RPMI8226 (cell line): Measurements from ENCODE around the gene MCTP1.

Source experiments
- DNase-seq: peaks from one replicate; pipeline ENCODE4 v3.0.0-alpha.2; 2015

The MCTP1 gene

GRCh38 chr5:95113489-95113888, 171.4 kb downstream of the MCTP1 start:
- no peak for DNase-seq

- no peak for DNase-seq
Measured at GRCh38 chr5:95111141-95111540, 173.8 kb downstream of the MCTP1 start.

GRCh38 chr5:95110118-95110517, 174.8 kb downstream of the MCTP1 start:
- DNase-seq, result peak; percentile 29

- no peak for DNase-seq
Measured at GRCh38 chr5:95107138-95107537, 177.8 kb downstream of the MCTP1 start.

- no peak for DNase-seq
Measured at GRCh38 chr5:95105638-95106037, 179.3 kb downstream of the MCTP1 start.

GRCh38 chr5:95102687-95103086, 182.2 kb downstream of the MCTP1 start:
- no peak for DNase-seq

- DNase-seq, result no peak
Measured at GRCh38 chr5:95102080-95102479, 182.8 kb downstream of the MCTP1 start.

GRCh38 chr5:95100551-95100950, 184.3 kb downstream of the MCTP1 start:
- DNase-seq, result no peak

GRCh38 chr5:95098012-95098411, 186.9 kb downstream of the MCTP1 start:
- DNase-seq, result no peak

GRCh38 chr5:95093211-95093610, 191.7 kb downstream of the MCTP1 start:
- DNase-seq, result no peak

GRCh38 chr5:95090774-95091173, 194.1 kb downstream of the MCTP1 start:
- DNase-seq, result no peak

GRCh38 chr5:95087816-95088317, 197.0 kb downstream of the MCTP1 start:
- peak; percentile 93 for DNase-seq

GRCh38 chr5:95086927-95087815, 197.7 kb downstream of the MCTP1 start:
- peak; percentile 83 for DNase-seq

- DNase-seq, result no peak
Measured at GRCh38 chr5:95084757-95085156, 200.1 kb downstream of the MCTP1 start.

- no peak for DNase-seq
Measured at GRCh38 chr5:95083606-95084005, 201.3 kb downstream of the MCTP1 start.

GRCh38 chr5:95081982-95082381, 202.9 kb downstream of the MCTP1 start:
- peak; percentile 39 for DNase-seq

GRCh38 chr5:95081500-95081960, 203.4 kb downstream of the MCTP1 start:
- DNase-seq, result peak; percentile 89

GRCh38 chr5:95080441-95080840, 204.5 kb downstream of the MCTP1 start:
- no peak for DNase-seq

- DNase-seq, result no peak
Measured at GRCh38 chr5:95080030-95080429, 204.9 kb downstream of the MCTP1 start.

GRCh38 chr5:95078868-95079267, 206.0 kb downstream of the MCTP1 start:
- no peak for DNase-seq

- no peak for DNase-seq
Measured at GRCh38 chr5:95076395-95077185, 208.3 kb downstream of the MCTP1 start.

- no peak for DNase-seq
Measured at GRCh38 chr5:95075111-95075510, 209.8 kb downstream of the MCTP1 start.

- DNase-seq, result no peak
Measured at GRCh38 chr5:95072281-95072680, 212.6 kb downstream of the MCTP1 start.

- DNase-seq, result no peak
Measured at GRCh38 chr5:95070866-95071265, 214.0 kb downstream of the MCTP1 start.
